OCI-LY7 (cell line): ENCODE data around the gene STYXL1. TPM values are rescaled to one million over a fixed set of nuclear protein-coding genes. Genes with fewer than 3 reads are reported as not detected.
"Not testable (repeated sequence)": the region's sequence is repeated elsewhere in the genome, so short reads cannot be mapped to it uniquely, and the experiment has no call there.

ENCODE experiments used
- BruUV-seq: library from RNA; stranded (reverse); fragments of 400-500 nt; replicated peaks from 2 replicates; lab custom pipeline; 2021; lab: Mats Ljungman, UMichigan
- CTCF ChIA-PET: fragments of 300-600 bp; sonication (Branson Sonifier 250); formaldehyde crosslinking; loops from one replicate; lab custom pipeline; 2022; ENCODE audit warnings: antibody characterized with exemption; ENCODE audit not compliant: unreplicated experiment; lab: Charles Lee
- POLR2A ChIA-PET: fragments of 300-600 bp; sonication (Branson Sonifier 250); formaldehyde crosslinking; loops from one replicate; lab custom pipeline; 2022; ENCODE audit warnings: antibody characterized with exemption; lab: Charles Lee
- DNase-seq: peaks from one replicate; pipeline ENCODE4 v3.0.0-alpha.2; 2015; ENCODE audit warnings: low spot score
- H2AFZ ChIP-seq: fragments of 200-600 bp; sonication (generic), shearing (Covaris generic); 2 replicates; pipeline ENCODE4 v1.6.1; 2014; ENCODE audit warnings: mild to moderate bottlenecking, antibody characterized with exemption, low read length, moderate library complexity
- H3K27ac ChIP-seq: fragments of 200-600 bp; sonication (generic); 2 replicates; pipeline ENCODE4 v1.5.1; 2014; ENCODE audit warnings: mixed run types, low read depth, mild to moderate bottlenecking, moderate library complexity, low read length, inconsistent platforms; ENCODE audit not compliant: poor library complexity, severe bottlenecking
- H3K36me3 ChIP-seq: fragments of 200-600 bp; sonication (generic); 2 replicates; pipeline ENCODE4 v1.6.1; 2014; ENCODE audit warnings: mild to moderate bottlenecking, antibody characterized with exemption, low read length, moderate library complexity, mixed read lengths; ENCODE audit not compliant: insufficient read depth
- H3K4me1 ChIP-seq: fragments of 200-600 bp; sonication (generic); 2 replicates; pipeline ENCODE4 v1.5.1; 2014; ENCODE audit warnings: mild to moderate bottlenecking, low read length; ENCODE audit not compliant: insufficient read depth, poor library complexity, severe bottlenecking
- H3K4me2 ChIP-seq: fragments of 200-600 bp; sonication (generic); 2 replicates; pipeline ENCODE4 v1.6.1; 2014; ENCODE audit warnings: mild to moderate bottlenecking, low read length
- H3K4me3 ChIP-seq: fragments of 200-600 bp; sonication (generic); 2 replicates; pipeline ENCODE4 v1.5.1; 2014; ENCODE audit warnings: mild to moderate bottlenecking, low read depth, low read length; ENCODE audit not compliant: poor library complexity, severe bottlenecking
- H3K79me2 ChIP-seq: fragments of 200-600 bp; sonication (generic); 2 replicates; pipeline ENCODE4 v1.6.1; 2016; ENCODE audit warnings: low read depth, mild to moderate bottlenecking, low read length, moderate library complexity, mixed read lengths; ENCODE audit not compliant: insufficient read depth
- H3K9me2 ChIP-seq: fragments of 200-600 bp; sonication (generic); 2 replicates; pipeline ENCODE4 v1.6.1; 2016; ENCODE audit warnings: mild to moderate bottlenecking, low read length, mixed read lengths; ENCODE audit not compliant: insufficient read depth
- H3K9me3 ChIP-seq: fragments of 200-600 bp; sonication (generic); 2 replicates; pipeline ENCODE4 v1.6.1; 2014; ENCODE audit warnings: mild to moderate bottlenecking, mixed run types, low read length, mixed read lengths
- H4K20me1 ChIP-seq: fragments of 200-600 bp; sonication (generic); 2 replicates; pipeline ENCODE4 v1.6.1; 2014; ENCODE audit warnings: mild to moderate bottlenecking, antibody characterized with exemption, low read length, moderate library complexity, mixed read lengths; ENCODE audit not compliant: insufficient read depth
- CTCF ChIP-seq: fragments of 200-600 bp; sonication (generic); conservative IDR thresholded peaks from 2 replicates; pipeline ENCODE4 v1.5.1; 2014; ENCODE audit warnings: mild to moderate bottlenecking, antibody characterized with exemption, low read length, moderate library complexity, mixed read lengths
- EZH2phosphoT487 ChIP-seq: fragments of 200-600 bp; sonication (generic); IDR thresholded peaks from 2 replicates; pipeline ENCODE4 v1.6.1; 2018; ENCODE audit warnings: low read depth, borderline replicate concordance, mild to moderate bottlenecking, mixed run types, antibody characterized with exemption, low read length, moderate library complexity, mixed read lengths
- intact Hi-C: fragments of 100-400 bp; cut with micrococcal nuclease; formaldehyde crosslinking; loops from one replicate; pipeline ENCODE4 v1.10.0; 2022; ENCODE audit not compliant: unreplicated experiment
- total RNA-seq, 2 experiments: library from RNA; depleted of rRNA in 1 of 2; stranded (reverse); fragments of >200 nt in 1 of 2; shearing (Covaris generic) in 1 of 2; gene quantifications; 2 replicates each; pipeline ENCODE4 v1.2.3, GENCODE V29; 2014 to 2022

The STYXL1 gene
- total RNA-seq, 2 experiments from 2014 or later, result 27.6 to 37.4 TPM

DNA sequence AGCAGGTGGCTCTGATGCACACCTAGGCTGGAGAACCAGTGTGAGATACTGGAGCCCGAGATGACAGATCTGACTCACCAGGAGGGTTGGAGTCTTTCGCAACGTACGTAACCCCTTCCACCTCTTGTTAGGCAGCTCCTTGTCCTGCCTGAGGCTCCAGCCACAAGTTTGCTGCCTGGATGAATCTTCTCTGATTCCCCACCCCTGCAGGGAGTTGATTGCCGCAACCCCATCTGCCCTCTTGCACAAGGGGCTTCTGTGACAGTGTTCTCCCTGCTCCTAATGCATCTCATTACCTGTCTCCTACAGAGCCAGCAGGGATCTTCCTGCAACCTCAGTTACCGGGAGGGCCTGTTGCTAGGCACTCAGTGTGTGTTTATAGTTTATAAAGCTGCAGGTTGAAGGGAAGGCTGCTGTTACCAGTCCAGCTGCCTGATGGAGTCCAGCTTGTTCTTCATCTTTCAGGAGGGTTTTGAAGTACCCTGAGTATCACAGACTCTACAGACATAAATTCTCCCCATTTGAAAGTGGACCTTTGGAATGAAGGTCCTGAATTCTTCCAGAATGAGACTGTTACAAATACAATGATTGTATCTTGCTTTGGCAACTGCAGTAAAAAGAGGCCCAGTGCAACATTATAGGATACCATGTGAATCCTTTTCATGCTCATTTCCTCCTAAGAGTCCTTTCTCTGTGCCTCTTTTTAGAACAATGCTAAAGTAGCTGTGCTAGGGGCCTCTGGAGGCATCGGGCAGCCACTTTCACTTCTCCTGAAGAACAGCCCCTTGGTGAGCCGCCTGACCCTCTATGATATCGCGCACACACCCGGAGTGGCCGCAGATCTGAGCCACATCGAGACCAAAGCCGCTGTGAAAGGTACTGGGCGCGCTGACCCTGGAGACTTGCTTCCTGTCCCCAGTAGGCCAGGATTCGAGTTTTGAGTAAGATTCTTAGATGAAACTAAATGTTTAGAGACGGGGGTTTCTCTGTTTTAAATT lies 6.6 kb upstream of the STYXL1 start:
- Histone ChIP-seq H3K9me3 (no peaks in the 10 kb centered on the region), H3K27ac (no peak overlapping the region), H3K4me3 (no peak overlapping the region), H3K4me1 (peaks cover 1% of the 10 kb centered on the region), H3K4me2 (no peak overlapping the region), H2AFZ (no peak overlapping the region), H3K79me2 (peaks cover 55% of the 10 kb centered on the region), H4K20me1 (peaks cover 25% of the 10 kb centered on the region), H3K36me3 (peaks cover 92% of the 10 kb centered on the region), H3K9me2 (no peaks in the 10 kb centered on the region)
- intact Hi-C loops, result no loop called here
- BruUV-seq, result no TSS peak
- CTCF ChIA-PET, result no interaction called here
- no peak for DNase-seq
- POLR2A ChIA-PET, result interaction anchor here (0.6 to 1.0 kb wide), 3 partner anchors 13 to 152 kb away, joined by 3 read pairs; no protein-coding TSS in a partner anchor
- TF ChIP-seq EZH2phosphoT487 (no peak), CTCF (no peak)

DNA sequence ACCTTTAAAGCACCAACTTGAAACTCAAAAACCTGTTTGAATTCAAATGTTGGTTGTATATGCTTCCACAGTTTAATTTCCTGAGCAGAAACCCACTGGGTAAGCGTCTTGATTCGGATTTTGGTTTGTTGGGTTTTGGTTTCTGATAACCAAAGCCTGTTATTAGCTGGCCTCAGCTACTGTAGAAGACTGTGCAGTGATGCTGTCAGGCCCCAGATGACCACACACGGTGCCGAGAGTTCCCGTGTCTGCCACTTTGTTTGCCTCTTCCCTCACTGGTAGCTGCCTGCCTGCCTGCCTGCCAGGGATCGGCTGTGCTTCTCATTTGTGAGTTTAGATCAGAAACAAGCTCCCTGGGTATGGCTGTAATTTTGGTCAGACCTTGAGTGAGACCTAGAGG lies 5.7 kb upstream of the STYXL1 start:
- Histone ChIP-seq H4K20me1 (peaks cover 30% of the 10 kb centered on the region), H3K36me3 (peaks cover 87% of the 10 kb centered on the region), H2AFZ (no peak overlapping the region), H3K27ac (no peak overlapping the region), H3K9me3 (no peaks in the 10 kb centered on the region), H3K4me3 (no peak overlapping the region), H3K79me2 (peaks cover 65% of the 10 kb centered on the region), H3K9me2 (no peaks in the 10 kb centered on the region), H3K4me1 (peaks cover 7% of the 10 kb centered on the region), H3K4me2 (no peak overlapping the region)
- intact Hi-C loops, result no loop called here
- ChIA-PET POLR2A (interaction anchor here (1.0 kb wide), 1 partner anchor 14 kb away, joined by 3 read pairs; no protein-coding TSS in a partner anchor), CTCF (no interaction called here)
- TF ChIP-seq CTCF (no peak), EZH2phosphoT487 (no peak)
- BruUV-seq, result no TSS peak
- no peak for DNase-seq

GRCh38 chr7:76052681-76053080 lies 4.9 kb upstream of the STYXL1 start:
- Histone ChIP-seq H3K79me2 (peaks cover 73% of the 10 kb centered on the region), H4K20me1 (peaks cover 30% of the 10 kb centered on the region), H3K36me3 (peaks cover 79% of the 10 kb centered on the region)
- H3K9me3 ChIP-seq, DNase-seq, H3K27ac ChIP-seq, H3K4me1 ChIP-seq, H3K4me2 ChIP-seq, H3K4me3 ChIP-seq, H2AFZ ChIP-seq, H3K9me2 ChIP-seq, BruUV-seq, CTCF ChIA-PET, intact Hi-C loops: not testable (repeated sequence)
- POLR2A ChIA-PET, result interaction anchor here (0.6 kb wide), 1 partner anchor 9 kb away, joined by 6 read pairs; no protein-coding TSS in a partner anchor
